Occipital lobe (tissue), 2 donors: ENCODE measurements around the gene MID1. TPM values are rescaled to one million over a fixed set of nuclear protein-coding genes. Genes with fewer than 3 reads are reported as not detected.

Source experiments
- small RNA-seq: library from RNA; depleted of rRNA; stranded (forward); fragments of <200 nt; gene quantifications from one replicate; pipeline ENCODE3, GENCODE V24; 2014
- total RNA-seq: library from RNA; depleted of rRNA; stranded (reverse); fragments of >200 nt; gene quantifications from one replicate; pipeline ENCODE4 v1.2.3, GENCODE V29; 2014

The MID1 gene
- total RNA-seq, 1 donor from 2014 or later = 24.6 TPM

Small RNA genes lying within 50 kb of the gene (small RNA-seq; reads per million reads assigned to genes)
- gene RNU6-800P = not detected
